Islet of Langerhans (tissue), 1 donor: ENCODE results near the gene ROBO3.

Experiments
- FAIRE-seq: peaks from one replicate; lab custom pipeline; 2011; peaks lifted over from hg19 to GRCh38; lab: Jason Lieb, UNC

Gene ROBO3

GRCh38 chr11:124876818-124877630, 11.8 kb downstream of the ROBO3 start:
- FAIRE-seq: no peak

GRCh38 chr11:124877631-124877909, 12.3 kb downstream of the ROBO3 start:
- no peak for FAIRE-seq

- FAIRE-seq: no peak
These were observed 12.9 kb downstream of the ROBO3 start for GRCh38 chr11:124877910-124878758.

- no peak for FAIRE-seq
These were observed 13.7 kb downstream of the ROBO3 start for GRCh38 chr11:124878759-124879492.

- FAIRE-seq: no peak
These were observed 14.5 kb downstream of the ROBO3 start for GRCh38 chr11:124879493-124880289.

GRCh38 chr11:124880290-124880611, 15.0 kb downstream of the ROBO3 start:
- FAIRE-seq: no peak

GRCh38 chr11:124880958-124881357, 15.7 kb downstream of the ROBO3 start:
- FAIRE-seq: no peak

GRCh38 chr11:124882339-124883071, 17.3 kb downstream of the ROBO3 start:
- no peak for FAIRE-seq

- no peak for FAIRE-seq
These were observed 19.1 kb downstream of the ROBO3 start for GRCh38 chr11:124884340-124884739.

- no peak for FAIRE-seq
These were observed 19.7 kb downstream of the ROBO3 start for GRCh38 chr11:124884869-124885479.

- FAIRE-seq: no peak
These were observed 21.2 kb downstream of the ROBO3 start for GRCh38 chr11:124886476-124886875.

- no peak for FAIRE-seq
These were observed 21.9 kb downstream of the ROBO3 start for GRCh38 chr11:124886978-124887666.

- FAIRE-seq: no peak
These were observed 22.4 kb downstream of the ROBO3 start for GRCh38 chr11:124887667-124888013.

GRCh38 chr11:124889191-124890091, 24.2 kb downstream of the ROBO3 start:
- no peak for FAIRE-seq

GRCh38 chr11:124890151-124890550, 24.9 kb downstream of the ROBO3 start:
- FAIRE-seq: no peak

GRCh38 chr11:124890683-124891372, 25.6 kb downstream of the ROBO3 start:
- FAIRE-seq: no peak

GRCh38 chr11:124891373-124891861, 26.2 kb downstream of the ROBO3 start:
- FAIRE-seq: no peak

- FAIRE-seq: no peak
These were observed 26.9 kb downstream of the ROBO3 start for GRCh38 chr11:124892146-124892545.
